HG03108 (cell line): ENCODE measurements around the gene NBEA.
"Not testable (repeated sequence)": the region's sequence is repeated elsewhere in the genome, so short reads cannot be mapped to it uniquely, and the experiment has no call there.

Experiments used
- ATAC-seq: cut with Tn5 transposase; IDR thresholded peaks from one replicate; pipeline ENCODE4 v1.9.1; 2021; ENCODE audit warnings: moderate library complexity; ENCODE audit not compliant: unreplicated experiment

The NBEA gene

DNA sequence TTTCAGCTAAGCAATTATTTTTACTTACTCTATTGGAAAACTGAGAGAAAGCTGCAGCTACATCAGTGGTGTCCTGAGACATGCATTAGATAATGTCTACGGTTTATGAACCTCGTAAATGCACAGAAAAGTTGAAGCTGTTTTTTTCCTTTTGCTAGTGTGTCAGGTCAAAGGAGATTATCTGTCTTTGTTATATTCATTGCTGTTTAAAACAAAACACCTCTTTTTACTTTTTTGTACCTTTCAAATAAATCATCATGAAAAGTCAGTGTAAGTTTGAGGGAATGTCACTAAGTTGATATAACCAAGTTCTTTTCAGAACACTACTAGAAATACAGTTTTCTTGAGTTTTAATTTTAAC is 2.2 kb downstream of the NBEA start:
- no peak for ATAC-seq

DNA sequence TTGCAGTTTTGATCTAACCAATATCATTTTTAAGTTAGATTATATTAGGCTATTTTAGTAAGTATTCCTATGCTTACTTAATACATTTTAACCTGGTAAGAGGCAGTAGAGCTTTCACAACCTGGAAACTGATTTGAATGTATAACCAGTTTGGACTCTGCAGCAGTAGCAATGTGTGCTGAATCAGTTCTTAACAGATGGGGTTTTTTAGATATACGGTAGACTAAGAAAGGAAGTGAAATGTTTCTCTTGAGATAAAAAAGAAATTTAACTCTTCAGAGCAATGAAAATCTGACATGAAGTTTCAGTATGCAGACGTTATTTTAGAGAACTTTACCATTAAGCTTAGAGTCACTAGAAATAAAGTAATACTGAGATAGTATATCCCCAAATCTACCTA is 2.7 kb downstream of the NBEA start:
- no peak for ATAC-seq

DNA sequence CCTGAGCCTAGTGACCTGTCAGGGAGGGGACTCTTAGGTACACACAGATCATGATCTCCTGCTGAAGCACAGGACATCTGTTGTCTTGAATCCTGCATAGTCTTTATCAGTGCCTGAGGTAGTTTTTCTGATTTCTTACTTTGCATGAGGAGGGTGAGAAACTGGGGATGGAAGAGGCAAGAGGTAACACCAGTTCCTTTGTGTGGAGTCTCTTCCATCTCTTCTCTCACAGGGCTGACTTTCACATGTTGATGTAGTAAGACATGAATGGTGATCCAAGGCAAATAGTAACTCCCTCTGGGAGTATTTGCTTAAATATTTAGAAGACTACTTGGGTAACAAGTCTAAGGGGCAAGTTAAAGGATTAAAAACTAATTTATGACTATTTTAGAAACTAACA is 9.5 kb downstream of the NBEA start:
- ATAC-seq, result no peak

GRCh38 chr13:34959489-34959888 is 17.4 kb downstream of the NBEA start:
- ATAC-seq, result no peak

DNA sequence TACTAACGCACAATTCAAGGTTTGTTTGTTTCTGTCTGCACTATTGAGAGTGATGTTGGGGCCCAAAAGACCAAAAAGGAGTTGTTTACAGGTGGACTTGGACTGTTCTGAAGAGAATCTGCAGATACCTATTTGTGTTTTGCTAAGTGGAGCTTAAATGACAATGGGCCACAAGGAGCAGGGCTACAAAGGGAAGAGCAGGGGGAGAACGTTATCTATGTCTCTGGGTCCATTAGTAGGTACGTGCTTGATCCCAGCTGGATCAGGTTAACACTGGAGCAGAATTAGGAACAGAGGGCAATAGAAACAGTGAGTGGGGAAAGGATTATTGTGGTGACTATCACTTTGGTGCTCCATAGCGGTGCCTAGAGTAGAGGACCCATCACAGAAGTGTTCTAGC is 22.5 kb downstream of the NBEA start:
- no peak for ATAC-seq

DNA sequence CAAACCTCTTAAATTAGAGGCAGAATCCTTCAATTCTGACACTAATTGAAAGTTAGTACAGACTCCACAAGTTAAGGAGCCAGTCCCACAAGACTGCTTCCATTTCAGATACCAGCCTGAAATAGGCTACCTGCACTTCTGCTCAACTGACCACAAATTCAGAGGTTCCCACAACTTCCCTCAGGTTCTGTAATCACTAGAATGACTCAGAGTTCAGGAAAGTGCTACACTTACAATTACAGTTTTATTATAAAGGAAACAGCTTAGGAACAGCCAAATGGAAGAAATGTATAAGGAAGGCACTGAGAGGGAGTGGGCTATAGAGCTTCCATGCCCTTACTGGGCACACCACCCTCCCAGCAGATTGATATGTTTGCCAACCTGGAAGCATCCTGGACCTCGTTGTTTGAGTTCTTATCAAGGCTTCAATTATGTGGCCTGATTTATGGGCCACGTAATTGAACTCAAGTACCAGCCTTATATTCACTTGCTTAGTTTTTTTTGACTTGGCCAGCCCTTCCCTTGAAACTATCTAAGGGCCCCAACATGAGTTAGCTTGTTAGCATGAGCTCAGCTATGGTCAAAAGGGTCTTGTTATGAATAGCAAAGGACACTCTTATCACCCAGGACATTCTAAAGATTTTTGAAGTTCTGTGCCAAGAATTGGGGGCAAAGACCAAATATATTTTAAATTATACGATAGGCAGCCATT is 25.9 kb downstream of the NBEA start:
- no peak for ATAC-seq

- not testable (repeated sequence) for ATAC-seq
Observed at GRCh38 chr13:34969539-34969938, 27.5 kb downstream of the NBEA start.

DNA sequence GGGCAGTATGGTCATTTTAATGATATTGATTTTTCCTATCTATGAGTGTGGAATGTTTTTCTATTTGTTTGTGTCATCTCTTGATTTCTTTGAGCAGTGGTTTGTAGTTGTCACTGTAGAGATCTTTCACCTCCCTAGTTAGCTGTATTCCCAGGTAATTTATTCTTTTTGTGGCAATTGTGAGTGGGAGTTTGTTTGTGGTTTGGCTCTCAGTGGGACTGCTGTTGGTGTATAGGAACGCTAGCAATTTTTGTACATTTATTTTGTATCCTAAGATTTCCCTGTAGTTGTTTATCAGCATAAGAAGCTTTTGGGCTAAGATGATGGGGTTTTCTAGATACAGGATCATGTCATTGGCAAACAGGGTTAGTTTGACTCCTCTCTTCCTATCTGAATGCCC is 28.9 kb downstream of the NBEA start:
- no peak for ATAC-seq

DNA sequence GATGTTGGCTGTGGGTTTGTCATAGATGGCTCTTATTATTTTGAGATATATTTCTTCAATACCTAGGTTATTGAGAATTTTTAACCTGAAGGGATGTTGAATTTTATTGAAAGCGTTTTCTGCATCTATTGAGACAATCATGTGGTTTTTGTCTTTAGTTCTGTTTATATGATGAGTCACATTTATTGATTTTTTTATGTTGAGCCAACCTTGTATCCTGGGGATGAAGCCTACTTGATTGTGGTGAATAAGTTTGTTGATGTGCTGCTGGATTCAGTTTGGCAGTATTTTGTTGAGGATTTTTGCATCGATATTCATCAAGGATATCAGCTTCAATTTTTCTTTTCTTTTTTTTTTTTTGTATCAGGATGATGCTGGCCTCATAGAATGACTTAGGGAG is 29.4 kb downstream of the NBEA start:
- no peak for ATAC-seq

DNA sequence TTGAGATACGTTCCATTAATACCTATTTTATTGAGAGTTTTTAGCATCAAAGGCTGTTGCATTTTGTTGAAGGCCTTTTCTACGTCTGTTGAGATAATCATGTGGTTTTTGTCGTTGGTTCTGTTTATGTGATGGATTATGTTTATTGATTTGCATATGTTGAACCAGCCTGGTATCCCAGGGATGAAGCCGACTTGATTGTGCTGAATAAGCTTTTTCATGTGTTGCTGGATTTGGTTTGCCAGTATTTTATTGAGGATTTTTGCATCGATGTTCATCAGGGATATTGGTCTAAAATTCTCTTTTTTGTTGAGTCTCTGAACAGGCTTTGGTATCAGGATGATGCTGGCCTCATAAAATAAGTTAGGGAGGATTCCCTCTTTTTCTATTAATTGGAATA is 43.1 kb downstream of the NBEA start:
- not testable (repeated sequence) for ATAC-seq

GRCh38 chr13:34988330-34988791 is 46.3 kb downstream of the NBEA start:
- ATAC-seq, result no peak

- no peak for ATAC-seq
Observed at GRCh38 chr13:34990399-34991214, 48.5 kb downstream of the NBEA start.

DNA sequence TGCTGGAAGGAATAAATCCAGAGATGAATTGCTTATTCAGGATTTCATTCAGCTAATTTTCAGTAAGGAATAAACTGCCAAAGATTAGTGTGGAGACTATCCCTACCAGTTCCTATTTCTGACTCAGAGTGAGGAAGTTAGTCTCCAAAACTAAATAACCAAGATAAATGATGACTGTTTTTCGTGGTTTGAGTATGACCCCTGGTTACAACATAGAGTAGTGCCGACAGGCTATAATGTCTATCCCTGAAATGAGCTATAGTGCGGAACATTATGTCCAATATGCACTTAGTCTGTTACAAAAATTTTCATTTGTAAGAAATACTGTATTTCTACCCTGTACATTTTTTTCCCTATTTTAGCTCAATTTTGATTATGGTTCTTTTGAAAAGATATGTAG is 51.4 kb downstream of the NBEA start:
- no peak for ATAC-seq

- not testable (repeated sequence) for ATAC-seq
Observed at GRCh38 chr13:35003734-35004133, 61.7 kb downstream of the NBEA start.

GRCh38 chr13:35005051-35005450 is 63.0 kb downstream of the NBEA start:
- ATAC-seq, result no peak

DNA sequence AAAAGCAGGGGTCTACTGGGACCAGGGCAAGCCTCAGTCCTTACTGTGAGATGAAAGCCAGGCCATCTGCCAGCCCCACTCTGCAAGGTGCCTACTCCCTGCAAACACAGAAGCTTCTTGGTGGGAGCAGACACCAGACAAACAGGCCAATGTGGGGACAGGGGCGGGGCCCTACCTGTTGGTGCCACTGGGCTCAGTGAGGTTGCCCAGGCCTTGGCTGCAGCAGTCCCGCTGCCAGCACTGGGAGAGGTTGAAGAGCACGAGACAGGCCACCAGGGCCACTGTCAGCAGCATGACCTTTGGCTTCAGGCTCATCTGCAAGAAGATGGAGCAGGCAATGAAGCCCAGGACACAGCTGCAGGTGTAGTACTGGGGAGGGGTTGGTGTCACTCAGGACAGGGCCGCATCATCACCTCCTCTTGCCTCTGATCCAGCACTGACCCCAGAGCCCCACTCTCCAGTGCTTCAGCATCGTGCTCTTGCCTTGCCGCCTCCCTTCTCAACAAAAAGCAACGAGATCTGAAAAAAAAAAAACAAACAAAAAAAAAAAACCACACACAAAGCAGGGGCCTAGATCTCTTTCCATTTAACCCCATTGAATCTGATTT is 72.6 kb downstream of the NBEA start:
- ATAC-seq, result no peak

DNA sequence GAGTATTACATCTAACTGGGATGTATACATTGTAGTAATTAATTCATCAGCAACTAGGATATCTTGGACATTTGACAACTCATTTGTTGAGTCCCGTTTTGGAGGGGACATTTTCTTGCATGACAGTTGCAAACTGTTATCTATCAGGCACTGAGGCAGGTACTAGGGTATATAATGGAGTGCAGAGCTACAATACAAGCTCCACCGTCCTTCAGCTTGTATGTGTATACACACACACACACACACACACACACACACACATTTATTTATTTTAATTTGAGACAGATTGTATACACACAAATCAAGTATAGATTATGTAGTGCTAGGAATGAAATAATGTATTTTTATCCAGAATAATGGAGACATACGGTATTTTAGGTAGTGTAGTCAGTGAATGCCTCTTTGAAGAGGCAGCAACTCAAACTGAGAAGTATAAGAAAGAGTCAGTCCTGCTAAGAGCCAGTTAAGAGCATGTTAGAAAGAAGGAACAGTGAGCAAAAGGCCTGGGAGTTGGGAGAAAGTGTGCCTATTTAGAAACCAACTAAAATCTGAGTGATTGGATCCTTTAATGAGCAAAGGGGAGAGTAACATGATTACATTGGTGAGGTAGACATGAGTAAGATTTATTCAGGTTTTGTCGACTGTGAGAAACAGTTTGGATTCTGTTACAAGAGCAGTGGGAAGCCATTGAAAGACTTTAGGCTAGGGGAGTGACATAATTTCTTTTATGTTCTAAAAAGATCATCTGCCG is 74.5 kb downstream of the NBEA start:
- no peak for ATAC-seq

DNA sequence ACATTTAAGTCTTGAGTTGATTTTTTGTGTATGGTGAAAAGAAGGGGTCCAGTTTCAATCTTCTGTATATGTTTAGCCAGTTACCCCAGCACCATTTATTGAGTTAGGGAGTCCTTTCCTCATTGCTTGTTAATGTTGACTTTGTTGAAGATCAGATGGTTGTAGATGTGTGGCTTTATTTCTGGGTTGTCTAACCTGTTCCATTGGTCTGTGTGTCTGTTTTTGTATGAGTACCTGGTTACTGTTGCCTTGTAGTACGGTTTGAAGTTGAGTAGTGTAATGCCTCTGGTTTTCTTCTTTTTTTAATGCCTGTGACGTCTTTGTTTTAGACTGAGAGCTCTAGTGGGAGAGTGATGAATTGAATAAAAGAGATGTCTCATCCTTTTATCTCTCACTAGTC is 83.2 kb downstream of the NBEA start:
- ATAC-seq, result no peak

GRCh38 chr13:35028338-35028867 is 86.3 kb downstream of the NBEA start:
- ATAC-seq, result no peak

- no peak for ATAC-seq
Observed at GRCh38 chr13:35039012-35039411, 96.9 kb downstream of the NBEA start.

GRCh38 chr13:35046587-35046986 is 104.5 kb downstream of the NBEA start:
- ATAC-seq, result no peak
